ENCODE data around the gene LIN7C.

LIN7C gene

DNA sequence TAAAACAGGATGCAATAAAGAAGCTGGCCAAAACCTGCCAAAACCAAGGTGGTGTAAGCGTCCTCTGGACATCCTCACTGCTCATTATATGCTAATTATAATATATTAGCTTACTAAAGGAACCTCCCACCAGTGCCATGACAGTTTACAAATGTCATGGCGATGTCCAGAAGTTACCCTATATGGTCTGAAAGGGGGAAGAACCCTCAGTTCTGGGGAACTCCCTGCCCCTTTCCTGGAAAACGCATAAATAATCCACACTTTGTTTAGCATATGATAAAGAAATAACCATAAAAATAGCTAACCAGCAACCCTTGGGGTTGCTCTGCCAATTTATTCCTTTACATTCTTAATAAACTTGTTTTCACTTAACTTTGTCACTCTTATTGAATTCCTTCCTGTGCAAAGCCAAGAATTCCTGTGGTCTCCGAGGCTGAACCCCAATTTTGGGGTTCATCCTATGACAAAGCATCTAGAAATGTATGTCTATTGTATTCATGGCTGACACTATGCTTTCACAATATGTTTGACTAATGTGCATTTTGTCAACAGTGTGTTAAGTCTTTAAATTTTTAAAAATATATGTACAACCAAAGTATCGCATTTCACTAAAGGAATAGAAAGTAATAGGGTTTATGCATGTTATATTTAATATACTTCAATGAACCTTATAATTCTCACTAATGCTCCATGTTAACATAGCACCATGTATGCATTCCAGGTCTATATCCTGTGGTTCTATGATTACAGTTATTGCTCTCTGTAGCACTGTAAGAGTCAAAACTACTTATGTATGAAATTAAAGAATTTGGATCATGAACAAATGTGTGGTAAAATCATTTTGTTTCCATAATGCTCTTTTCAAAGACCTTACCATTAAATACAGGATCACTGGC lies 59.0 kb downstream of the LIN7C start:
- TF ChIP-seq, protein P1, sequence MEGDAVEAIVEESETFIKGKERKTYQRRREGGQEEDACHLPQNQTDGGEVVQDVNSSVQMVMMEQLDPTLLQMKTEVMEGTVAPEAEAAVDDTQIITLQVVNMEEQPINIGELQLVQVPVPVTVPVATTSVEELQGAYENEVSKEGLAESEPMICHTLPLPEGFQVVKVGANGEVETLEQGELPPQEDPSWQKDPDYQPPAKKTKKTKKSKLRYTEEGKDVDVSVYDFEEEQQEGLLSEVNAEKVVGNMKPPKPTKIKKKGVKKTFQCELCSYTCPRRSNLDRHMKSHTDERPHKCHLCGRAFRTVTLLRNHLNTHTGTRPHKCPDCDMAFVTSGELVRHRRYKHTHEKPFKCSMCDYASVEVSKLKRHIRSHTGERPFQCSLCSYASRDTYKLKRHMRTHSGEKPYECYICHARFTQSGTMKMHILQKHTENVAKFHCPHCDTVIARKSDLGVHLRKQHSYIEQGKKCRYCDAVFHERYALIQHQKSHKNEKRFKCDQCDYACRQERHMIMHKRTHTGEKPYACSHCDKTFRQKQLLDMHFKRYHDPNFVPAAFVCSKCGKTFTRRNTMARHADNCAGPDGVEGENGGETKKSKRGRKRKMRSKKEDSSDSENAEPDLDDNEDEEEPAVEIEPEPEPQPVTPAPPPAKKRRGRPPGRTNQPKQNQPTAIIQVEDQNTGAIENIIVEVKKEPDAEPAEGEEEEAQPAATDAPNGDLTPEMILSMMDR (IDR thresholded peaks at IDR 0.05; ENCODE audit: low read depth, low read length): no peak
- no peak for DNase-seq (ENCODE audit: extremely low read depth, low read depth)

- DNase-seq (ENCODE audit: extremely low read depth, low read depth): no peak
- TF ChIP-seq, protein P1 (IDR thresholded peaks at IDR 0.05; ENCODE audit: low read depth, low read length): no peak
Observed at GRCh38 chr11:27445625-27446024, 60.9 kb downstream of the LIN7C start.

DNA sequence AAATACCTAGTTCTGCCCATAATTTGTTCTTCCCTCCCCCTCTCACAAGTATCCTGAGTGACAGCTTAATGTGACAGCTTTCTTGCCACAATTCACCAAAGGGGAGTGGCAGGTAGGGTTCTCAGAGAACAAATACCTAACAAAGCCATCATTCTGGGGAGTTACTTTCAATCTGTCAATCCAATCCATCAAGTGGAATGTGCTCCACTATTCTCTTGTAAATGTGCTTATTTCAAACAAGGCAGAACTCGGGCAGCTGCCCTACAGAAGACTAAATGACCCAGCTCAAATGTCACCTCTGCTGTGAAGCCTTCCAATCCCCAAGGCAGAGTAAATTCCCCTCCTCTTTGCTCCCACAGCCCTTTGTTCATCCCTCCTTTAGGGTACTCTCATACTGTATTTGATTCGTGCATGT lies 61.8 kb downstream of the LIN7C start:
- TF ChIP-seq, protein P1 (IDR thresholded peaks at IDR 0.05; ENCODE audit: low read depth, low read length): no peak
- DNase-seq (ENCODE audit: extremely low read depth, low read depth): no peak
